Psoas muscle (tissue), 8 donors: ENCODE measurements around the gene SYK. TPM values are rescaled to one million over a fixed set of nuclear protein-coding genes. Genes with fewer than 3 reads are reported as not detected.
"Not testable (repeated sequence)": the region's sequence is repeated elsewhere in the genome, so short reads cannot be mapped to it uniquely, and the experiment has no call there.

Source experiments
- ATAC-seq, 4 donors: fragments of 200-7000 bp; cut with Tn5 transposase; one replicate each; pipeline ENCODE4 v1.9.1; 2020; ENCODE audit warnings: moderate library complexity in 3 of 4, mild to moderate bottlenecking in 2 of 4
- DNase-seq, 2 donors: peaks; one replicate each; pipeline ENCODE4 v3.0.0-alpha.2; 2020
- H3K27ac ChIP-seq: fragments of 200-600 bp; one replicate; pipeline ENCODE4 v1.8.0; 2022
- H3K27me3 ChIP-seq, 3 donors: fragments of 200-600 bp in 1 of 3; one replicate each; pipeline versions ENCODE4 v1.6.1 to v1.8.0; 2013 to 2022; ENCODE audit warnings: low read length in 2 of 3, mild to moderate bottlenecking in 2 of 3, moderate library complexity in 1 of 3; ENCODE audit not compliant: insufficient read depth in 3 of 3
- H3K36me3 ChIP-seq, 2 donors: fragments of 200-600 bp in 1 of 2; one replicate each; pipeline versions ENCODE4 v1.6.1 to v1.8.0; 2013 to 2022; ENCODE audit warnings: low read depth in 1 of 2, mild to moderate bottlenecking in 1 of 2, moderate library complexity in 1 of 2; ENCODE audit not compliant: insufficient read depth in 1 of 2
- H3K4me1 ChIP-seq: fragments of 200-600 bp; one replicate; pipeline ENCODE4 v1.8.0; 2022
- H3K4me3 ChIP-seq: fragments of 200-600 bp; one replicate; pipeline ENCODE4 v1.8.0; 2022; ENCODE audit warnings: mild to moderate bottlenecking
- H3K9me3 ChIP-seq: fragments of 200-600 bp; one replicate; pipeline ENCODE4 v1.8.0; 2022
- WGBS, 3 donors: extraction: QIAGEN DNeasy Blood & Tissue Kit; methylation state at CpG; one replicate each; pipeline versions ENCODE4 v1.1.6 to v1.1.7; 2013; 5-methylcytosine and 5-hydroxymethylcytosine counted together
- intact Hi-C, 2 donors: fragments of 100-400 bp; cut with DNase I; formaldehyde crosslinking; loops; one replicate each; pipeline versions ENCODE4 v1.11.0 to v1.14.2; 2022
- polyA plus RNA-seq, 3 donors: library from polyadenylated mRNA; stranded (reverse); fragments of 200-250 nt; gene quantifications; one replicate each; pipeline ENCODE4 v1.2.3, GENCODE V29; 2013
- total RNA-seq, 4 donors: library from RNA; stranded (reverse); fragmentation: NEBNext Ultra II Directional in 2 of 4; extraction: Animal tissue kit (Norgen Biotek cat#: 25700) in 2 of 4; gene quantifications; one replicate each; pipeline versions ENCODE4 v1.2.1 to v1.2.4, GENCODE V29; 2021 to 2023
- TF ChIP-seq, protein P1 (sequence below): fragments of 200-600 bp; IDR thresholded peaks from one replicate; pipeline ENCODE4 v1.8.0; 2022; ENCODE audit warnings: antibody characterized with exemption
- donor health status: healthy with polysubstance abuse.
- donor health status: DM: no; HTN: no; CAD: no; lungs with moderate emphysema.
- donor health status: Bipolar disorder and iron deficiency.
- donor health status: healthy.
- donor health status: DM: yes; HTN: yes; CAD: no.
- donor health status: DM: no; HTN: no; CAD: no.
- donor health status: DM: no; HTN: no; CAD: no.
- donor health status: DM: yes; HTN: yes; CAD: no.

SYK gene
- total and polyA plus RNA-seq, 7 donors, result 0.40 to 2.8 (median 1.4) TPM

DNA sequence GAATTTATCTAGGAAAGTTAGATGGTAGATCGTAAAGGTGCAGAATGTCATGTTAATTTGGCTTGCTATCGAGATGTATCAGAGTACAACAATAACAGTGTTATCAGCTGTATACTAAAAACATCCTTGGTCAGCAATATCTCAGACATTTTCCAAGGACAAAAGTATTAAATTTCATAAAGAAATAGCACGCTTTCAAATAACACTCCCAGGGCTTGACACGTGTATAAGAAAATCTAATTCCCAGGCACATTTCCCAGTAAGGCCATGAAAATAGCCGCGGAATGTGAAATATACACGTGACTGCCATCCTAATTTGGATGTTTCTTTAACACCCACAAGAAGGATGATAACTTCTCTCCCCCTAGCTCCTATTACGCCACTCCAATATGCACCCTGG, 17.7 kb upstream of the SYK start:
- DNase-seq (no peak), ATAC-seq (no peak)
- H3K9me3 ChIP-seq, result no peaks in the 10 kb centered on the region
- H3K27me3 ChIP-seq, result no peaks in the 10 kb centered on the region
- intact Hi-C loops, result no loop called here
- no peak overlapping the region for H3K27ac ChIP-seq
- TF ChIP-seq, protein P1, sequence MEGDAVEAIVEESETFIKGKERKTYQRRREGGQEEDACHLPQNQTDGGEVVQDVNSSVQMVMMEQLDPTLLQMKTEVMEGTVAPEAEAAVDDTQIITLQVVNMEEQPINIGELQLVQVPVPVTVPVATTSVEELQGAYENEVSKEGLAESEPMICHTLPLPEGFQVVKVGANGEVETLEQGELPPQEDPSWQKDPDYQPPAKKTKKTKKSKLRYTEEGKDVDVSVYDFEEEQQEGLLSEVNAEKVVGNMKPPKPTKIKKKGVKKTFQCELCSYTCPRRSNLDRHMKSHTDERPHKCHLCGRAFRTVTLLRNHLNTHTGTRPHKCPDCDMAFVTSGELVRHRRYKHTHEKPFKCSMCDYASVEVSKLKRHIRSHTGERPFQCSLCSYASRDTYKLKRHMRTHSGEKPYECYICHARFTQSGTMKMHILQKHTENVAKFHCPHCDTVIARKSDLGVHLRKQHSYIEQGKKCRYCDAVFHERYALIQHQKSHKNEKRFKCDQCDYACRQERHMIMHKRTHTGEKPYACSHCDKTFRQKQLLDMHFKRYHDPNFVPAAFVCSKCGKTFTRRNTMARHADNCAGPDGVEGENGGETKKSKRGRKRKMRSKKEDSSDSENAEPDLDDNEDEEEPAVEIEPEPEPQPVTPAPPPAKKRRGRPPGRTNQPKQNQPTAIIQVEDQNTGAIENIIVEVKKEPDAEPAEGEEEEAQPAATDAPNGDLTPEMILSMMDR, result no peak
- no peaks in the 10 kb centered on the region for H3K4me1 ChIP-seq
- H3K36me3 ChIP-seq, result no peaks in the 10 kb centered on the region
- WGBS, 3 donors, result 32 to 48% (median 41%) methylated on average over 8 of the region's 8 CpGs
- H3K4me3 ChIP-seq, result no peak overlapping the region

DNA sequence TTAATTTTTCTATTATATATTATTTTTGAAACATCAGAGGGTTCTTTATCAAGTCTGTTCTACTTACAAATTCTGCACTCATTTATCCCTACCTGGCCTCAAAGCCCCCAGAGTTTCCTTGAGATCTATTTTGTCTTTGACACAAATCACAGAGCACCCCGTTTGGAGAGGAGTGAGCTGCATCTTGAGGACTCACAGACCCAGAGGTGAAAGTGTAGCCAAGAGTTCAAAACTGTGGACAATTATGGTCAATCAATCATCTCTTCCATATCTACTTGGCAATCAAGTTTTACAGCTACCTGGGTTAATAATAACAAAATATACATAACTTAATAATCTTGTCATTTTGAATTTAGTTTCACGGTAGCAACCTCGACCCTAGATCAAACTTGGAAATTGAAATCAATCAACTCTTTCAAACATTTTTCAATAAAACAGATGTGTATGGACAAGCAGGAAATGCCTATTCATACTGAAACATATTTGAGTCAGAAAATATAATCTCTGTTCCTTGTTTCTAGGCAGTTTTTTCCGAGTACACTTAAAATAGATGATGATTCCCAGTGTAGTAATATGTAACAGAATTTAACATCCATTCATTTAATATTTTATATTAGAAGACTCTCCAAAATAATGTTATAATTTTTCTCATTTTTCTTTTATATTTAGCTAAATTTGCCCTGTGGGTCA, 13.7 kb upstream of the SYK start:
- 61 to 69% (median 68%) methylated on average over 4 of the region's 4 CpGs for WGBS, 3 donors
- intact Hi-C loops, result no loop called here
- H3K4me3 ChIP-seq, result no peak overlapping the region
- no peaks in the 10 kb centered on the region for H3K9me3 ChIP-seq
- no peak for DNase-seq
- TF ChIP-seq, protein P1, result no peak
- no peaks in the 10 kb centered on the region for H3K27me3 ChIP-seq
- H3K27ac ChIP-seq, result no peak overlapping the region
- no peaks in the 10 kb centered on the region for H3K36me3 ChIP-seq
- no peaks in the 10 kb centered on the region for H3K4me1 ChIP-seq
- no peak for ATAC-seq

DNA sequence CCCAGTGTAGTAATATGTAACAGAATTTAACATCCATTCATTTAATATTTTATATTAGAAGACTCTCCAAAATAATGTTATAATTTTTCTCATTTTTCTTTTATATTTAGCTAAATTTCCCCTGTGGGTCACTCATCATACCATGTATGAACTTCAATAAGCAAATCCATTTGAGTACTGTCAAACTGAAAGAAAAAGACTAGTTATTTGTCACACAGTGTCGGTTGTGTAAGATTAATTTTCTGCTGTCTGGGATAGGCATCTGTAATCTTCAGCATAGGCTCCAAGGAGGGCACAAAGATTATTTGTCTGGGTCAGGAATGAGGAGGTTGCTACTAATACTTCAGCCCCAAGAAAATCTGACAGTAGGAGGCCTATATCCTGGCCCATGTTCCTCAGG, 13.1 kb upstream of the SYK start:
- DNase-seq, H3K36me3 ChIP-seq, H3K9me3 ChIP-seq, H3K27me3 ChIP-seq, ATAC-seq, H3K27ac ChIP-seq, H3K4me1 ChIP-seq, intact Hi-C loops, H3K4me3 ChIP-seq: not testable (repeated sequence)
- 46 to 70% (median 67%) methylated on average over 1 of the region's 1 CpG for WGBS, 3 donors

DNA sequence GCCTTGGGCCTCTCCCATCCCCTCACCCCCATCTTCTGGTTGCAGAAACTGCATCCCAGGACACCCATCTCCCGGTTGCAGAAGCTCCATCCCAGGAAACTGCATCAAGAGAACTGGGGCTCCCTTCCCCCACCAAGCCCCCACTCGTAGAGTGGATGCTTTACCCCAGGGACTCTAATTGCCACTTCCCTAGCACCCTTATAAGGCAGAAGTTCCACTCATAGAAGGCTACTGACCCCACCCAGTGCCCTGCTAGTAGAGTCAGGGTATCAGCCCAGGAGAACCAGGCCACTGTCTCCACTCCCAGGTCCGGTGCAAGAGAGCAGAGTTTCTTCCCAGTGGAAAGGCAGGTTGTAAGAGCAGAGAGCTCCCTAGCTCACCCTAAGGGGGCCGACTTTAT, 12.2 kb upstream of the SYK start:
- WGBS, 3 donors, result 72 to 77% (median 75%) methylated on average over 4 of the region's 4 CpGs
- intact Hi-C loops, result no loop called here
- Histone ChIP-seq H3K4me3 (no peak overlapping the region), H3K36me3 (no peaks in the 10 kb centered on the region), H3K9me3 (no peaks in the 10 kb centered on the region), H3K27ac (no peak overlapping the region), H3K27me3 (no peaks in the 10 kb centered on the region), H3K4me1 (no peaks in the 10 kb centered on the region)
- ATAC-seq, result no peak
- TF ChIP-seq, protein P1, result no peak
- no peak for DNase-seq

DNA sequence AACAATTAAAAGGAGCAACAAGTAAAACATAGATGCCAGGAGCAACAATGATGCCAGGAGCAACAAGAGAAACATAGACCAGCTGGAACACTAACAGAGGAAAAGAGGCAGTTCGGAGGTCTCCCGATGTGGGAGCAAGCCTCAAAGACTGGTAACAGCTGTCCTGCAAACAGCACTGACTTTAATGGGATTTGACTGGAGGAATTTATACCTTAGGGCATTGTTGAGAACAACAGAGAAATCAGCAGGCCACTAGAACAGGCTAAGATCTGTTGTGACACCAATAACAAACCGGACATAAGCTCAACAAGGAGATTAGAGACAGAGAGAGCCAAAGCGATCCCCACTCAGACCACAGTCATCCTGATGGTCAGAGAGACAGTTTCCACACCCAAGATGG, 11.8 kb upstream of the SYK start:
- TF ChIP-seq, protein P1, result no peak
- H3K4me1 ChIP-seq, result no peaks in the 10 kb centered on the region
- no peaks in the 10 kb centered on the region for H3K27me3 ChIP-seq
- H3K27ac ChIP-seq, result no peak overlapping the region
- H3K36me3 ChIP-seq, result no peaks in the 10 kb centered on the region
- H3K4me3 ChIP-seq, result no peak overlapping the region
- ATAC-seq (no peak), DNase-seq (no peak)
- H3K9me3 ChIP-seq, result no peaks in the 10 kb centered on the region
- 35 to 50% (median 47%) methylated on average over 4 of the region's 4 CpGs for WGBS, 3 donors
- intact Hi-C loops, result loop anchor here in 1 of 2 donors (10.0 kb wide), 1 partner anchor 55 kb away; no protein-coding TSS in a partner anchor

DNA sequence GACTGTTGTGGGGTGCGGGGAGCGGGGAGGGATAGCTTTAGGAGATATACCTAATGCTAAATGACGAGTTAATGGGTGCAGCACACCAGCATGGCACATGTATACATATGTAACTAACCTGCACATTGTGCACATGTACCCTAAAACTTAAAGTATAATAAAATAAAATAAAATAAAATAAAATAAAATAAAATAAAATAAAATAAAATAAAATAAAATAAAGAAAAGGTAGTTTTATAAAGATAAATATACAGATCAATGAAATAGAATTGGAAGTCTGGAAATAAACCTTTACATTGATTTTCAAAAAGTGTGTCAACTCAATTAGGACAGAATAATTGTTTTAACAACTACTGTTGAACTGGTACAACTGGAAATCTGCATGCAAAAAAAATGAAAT, 8.6 kb upstream of the SYK start:
- ATAC-seq, DNase-seq, H3K4me3 ChIP-seq, H3K27ac ChIP-seq, H3K27me3 ChIP-seq, H3K4me1 ChIP-seq, H3K9me3 ChIP-seq, H3K36me3 ChIP-seq: not testable (repeated sequence)
- intact Hi-C loops, result loop anchor here in 1 of 2 donors (10.0 kb wide), 1 partner anchor 58 kb away; no protein-coding TSS in a partner anchor
- WGBS, 3 donors, result 94% methylated on average over 2 of the region's 3 CpGs; no CpG with 5 or more reads in 2 of the 3 donors
